Measurements from ENCODE around the gene ZNF845.
"Not testable (repeated sequence)": the region's sequence is repeated elsewhere in the genome, so short reads cannot be mapped to it uniquely, and the experiment has no call there.

ZNF845 gene

DNA sequence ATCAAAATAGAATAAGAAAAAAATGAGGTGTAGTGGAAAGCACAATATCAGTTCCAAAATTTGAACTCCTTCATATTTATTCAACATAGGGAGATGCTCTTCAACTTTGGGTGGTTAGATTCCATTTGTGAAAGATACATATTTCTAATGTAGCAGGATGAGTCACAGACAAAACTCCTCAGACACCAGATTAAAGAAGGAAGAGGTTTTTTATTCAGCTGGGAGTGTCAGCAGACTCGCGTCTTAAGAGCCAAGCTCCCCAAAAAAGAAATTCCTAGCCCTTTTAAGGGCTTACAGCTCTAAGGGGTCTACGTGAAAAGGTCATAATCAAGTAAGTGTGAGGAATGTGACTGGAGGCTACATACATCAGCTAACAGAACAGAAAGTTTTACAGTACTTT is 54.6 kb downstream of the ZNF845 start:
- no peak for DNase-seq

DNA sequence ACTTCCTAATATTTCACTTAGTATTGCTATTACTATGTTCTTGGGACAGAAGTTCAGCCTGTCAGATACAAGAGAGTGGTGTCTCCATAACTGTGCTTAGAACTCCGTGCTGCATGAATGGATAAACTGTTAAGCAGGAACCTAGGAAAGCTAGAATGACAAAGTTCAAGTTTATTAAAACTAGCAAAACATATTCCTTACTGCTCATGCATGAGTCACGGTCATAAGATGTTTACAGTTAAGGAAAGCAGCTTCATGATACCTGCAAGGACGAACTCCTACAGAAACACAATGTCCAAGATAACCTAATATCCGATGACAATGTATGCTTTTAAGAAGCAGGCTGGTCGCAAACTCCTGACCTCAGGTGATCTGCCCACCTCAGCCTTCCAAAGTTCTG is 55.4 kb downstream of the ZNF845 start:
- no peak for DNase-seq

DNA sequence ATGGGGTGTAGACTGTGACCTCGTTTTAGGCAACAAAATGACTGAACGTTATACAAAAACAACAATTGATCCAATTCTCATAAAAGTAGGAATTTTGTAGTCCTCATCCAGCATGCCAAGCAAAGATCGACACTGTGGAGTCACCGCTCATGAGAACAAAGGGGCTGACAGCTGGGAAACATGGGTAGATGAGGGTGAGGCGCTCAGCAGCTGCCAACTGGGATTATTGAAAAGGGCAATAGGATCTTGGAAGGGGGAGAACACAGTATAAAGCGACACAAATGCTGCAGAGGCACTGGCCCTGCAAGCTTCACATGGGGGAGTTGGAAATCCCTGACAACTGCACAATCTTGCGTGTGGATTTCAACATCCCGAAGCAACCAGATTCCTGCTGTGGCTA is 56.0 kb downstream of the ZNF845 start:
- no peak for DNase-seq

DNA sequence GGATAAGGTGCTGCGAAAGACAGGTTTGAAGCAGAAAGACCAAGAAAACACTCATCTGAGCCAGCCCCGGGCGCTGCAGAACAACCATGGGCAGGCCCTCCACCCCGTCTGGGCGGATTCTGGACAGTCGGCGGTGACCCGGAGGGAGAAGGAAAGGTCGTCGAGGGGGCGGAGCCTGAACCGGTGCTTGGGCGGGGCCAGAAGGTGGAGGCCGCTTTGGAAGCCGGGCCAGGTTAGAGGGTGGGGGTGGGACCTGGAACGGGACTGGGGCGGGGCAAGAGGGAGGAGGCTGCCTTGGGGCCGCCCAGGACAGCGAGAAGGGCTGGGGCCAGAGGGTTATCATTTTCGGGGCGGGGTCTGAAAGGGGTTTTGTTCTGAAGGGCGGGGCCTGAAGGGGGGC is 56.4 kb downstream of the ZNF845 start:
- no peak for DNase-seq

DNA sequence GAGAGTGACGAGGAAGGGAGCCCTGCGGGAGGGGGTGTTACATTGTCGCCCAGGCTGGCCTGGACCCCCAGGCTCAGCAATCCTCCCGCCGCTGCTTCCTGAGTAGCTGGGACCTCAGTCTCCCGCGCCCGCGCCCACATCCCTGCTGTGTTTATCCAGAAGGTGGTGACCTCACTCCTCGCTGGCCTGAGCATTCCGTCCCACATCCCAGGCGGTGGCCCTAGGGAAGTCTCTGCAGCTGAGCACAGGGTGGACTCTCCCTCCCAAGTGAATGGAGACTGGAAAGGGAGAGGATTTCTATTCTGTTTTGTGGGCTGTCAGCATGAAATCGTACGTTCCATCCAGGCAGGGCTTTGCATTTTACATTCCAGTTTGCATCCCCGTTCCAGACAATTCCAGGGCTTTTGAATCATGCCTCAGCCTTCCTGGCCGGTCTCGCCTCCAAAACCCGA is 61.0 kb downstream of the ZNF845 start:
- no peak for DNase-seq

DNA sequence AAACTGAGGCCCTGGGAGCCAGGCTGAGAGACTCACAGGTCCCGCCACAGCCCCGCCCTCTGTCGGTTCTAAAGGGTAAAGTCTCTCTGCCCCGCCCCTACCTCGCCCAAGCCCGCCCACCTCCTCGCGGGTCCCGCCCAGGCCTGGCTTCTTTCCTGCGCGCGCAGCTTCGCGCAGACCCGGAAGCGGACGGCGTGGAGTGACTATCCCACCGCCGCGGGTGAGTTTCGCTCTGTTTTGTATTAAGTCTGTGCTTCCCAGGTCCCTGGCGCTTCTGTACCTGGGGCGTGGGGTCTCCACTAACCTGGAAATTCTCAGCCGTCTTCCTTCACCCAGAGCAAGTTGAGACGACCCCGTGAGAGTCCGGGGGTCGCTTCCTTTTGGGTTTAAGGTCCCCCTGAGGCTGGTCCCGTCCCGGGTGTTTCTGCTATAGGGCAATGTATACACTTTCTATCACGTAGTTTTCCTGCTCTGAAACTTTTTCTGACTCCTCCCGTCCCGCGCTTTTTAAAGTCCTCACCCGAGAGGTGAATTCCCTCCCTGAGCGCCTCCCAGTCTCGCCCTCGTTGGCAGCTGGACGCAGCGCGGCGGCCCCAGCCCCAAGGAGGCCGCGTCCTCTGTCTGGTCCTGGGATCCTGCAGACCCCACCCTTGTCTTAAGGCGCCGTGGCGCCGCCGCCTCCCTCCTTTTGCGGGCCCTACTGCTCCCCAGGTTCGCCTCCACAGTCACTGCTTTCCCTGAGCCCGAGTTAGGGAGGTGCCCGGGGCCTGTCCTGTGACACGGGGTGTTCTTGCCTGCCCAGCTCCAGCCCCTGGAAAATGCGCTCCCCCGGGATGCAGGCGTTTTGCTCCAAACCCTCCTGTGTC is 61.7 kb downstream of the ZNF845 start, which contains the start of gene ZNF765:
Gene ZNF765, plus strand, starts transcription at position 176 of the 866 bp plus-strand sequence. CDS start 2,867 bp downstream, outside the sequence.
- DNase-seq, result peak; percentile 92

DNA sequence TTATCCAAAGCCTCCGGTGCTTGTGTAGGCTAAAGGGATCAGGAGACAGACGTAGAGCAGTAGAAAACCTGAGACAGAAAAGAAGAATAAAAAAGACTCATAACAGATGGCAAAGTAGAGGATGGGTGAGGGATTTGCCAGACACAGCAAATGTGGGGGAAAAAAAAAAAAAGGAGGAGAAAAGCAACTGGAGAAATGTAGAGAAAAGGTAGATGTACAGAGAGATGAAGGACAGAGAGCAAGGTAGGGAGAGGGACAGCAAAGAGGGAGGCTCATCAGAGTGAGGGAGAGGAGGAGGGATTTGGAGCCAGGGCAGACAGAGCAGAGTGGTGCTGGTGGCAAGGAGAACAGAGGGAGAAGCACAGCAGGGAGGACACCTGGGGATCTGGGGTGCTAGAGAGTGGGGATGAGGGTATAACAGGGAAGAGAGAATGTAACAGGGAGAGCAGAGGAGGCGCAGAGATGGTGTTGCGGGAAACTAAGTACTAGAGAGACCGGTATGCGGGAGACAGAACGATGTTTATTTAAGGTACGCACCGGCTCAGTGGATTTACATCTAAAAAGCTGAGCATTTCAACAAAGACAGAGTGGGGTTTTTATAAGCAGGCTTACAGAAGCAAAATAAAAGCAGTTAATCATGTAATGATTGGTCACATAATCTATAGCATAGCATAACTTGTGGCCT is 62.4 kb downstream of the ZNF845 start:
- DNase-seq, result not testable (repeated sequence)

DNA sequence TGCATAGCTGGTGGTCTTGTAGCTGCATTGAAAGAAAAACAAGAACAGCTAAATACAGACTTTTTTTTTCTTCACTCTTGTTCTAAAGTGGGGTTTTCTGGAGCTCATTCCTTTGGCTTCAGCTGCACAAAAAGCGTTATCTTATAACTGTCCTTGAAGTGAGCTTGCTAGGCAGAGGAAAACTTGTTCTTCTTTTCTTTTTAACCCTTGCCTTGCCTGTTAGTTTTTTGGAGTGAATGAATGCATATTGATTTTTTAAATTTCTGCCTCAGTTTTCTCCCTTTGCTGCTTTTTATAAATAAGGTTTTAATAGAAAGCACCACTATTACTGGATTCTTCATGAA is 62.9 kb downstream of the ZNF845 start:
- no peak for DNase-seq

DNA sequence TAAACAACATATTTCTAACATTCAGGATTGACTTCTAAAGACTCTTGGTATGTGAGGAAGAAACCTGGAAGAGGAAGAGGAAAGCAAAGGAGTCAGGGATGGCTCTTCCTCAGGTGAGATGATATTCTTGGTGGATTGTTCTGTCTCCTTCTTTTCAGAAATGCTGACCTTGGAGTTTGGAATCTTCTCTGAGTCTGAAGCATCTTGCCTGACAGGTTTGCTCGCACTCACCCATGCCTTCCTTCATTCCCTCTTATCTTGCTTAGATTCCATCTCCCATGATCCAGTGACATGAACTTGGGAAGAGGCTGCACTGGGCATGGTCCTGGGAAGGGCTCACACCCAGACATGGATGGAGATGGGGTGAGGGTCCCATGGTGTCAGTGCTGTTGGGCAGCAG is 64.4 kb downstream of the ZNF845 start:
- not testable (repeated sequence) for DNase-seq
